DMS 273 treated with DMSO at 0.1 percent for 48 hours (cell line): ENCODE data around the gene ZMPSTE24.
"Not testable (repeated sequence)": the region's sequence is repeated elsewhere in the genome, so short reads cannot be mapped to it uniquely, and the experiment has no call there.

Experiments used
- DNase-seq: peaks from one replicate; lab custom pipeline; 2025; lab: John Stamatoyannopoulos, UW

The ZMPSTE24 gene

GRCh38 chr1:40257688-40258444 is at the start of gene ZMPSTE24:
ZMPSTE24 (plus strand) TSS chr1:40258236; CDS start chr1:40258272, 36 bp downstream.
- peak; percentile 100 for DNase-seq

- no peak for DNase-seq
These were observed 47.4 kb upstream of the ZMPSTE24 start for GRCh38 chr1:40210511-40211204.

GRCh38 chr1:40218333-40218732 is 39.7 kb upstream of the ZMPSTE24 start:
- DNase-seq = no peak

GRCh38 chr1:40221471-40221905 is 36.5 kb upstream of the ZMPSTE24 start:
- not testable (repeated sequence) for DNase-seq

- no peak for DNase-seq
These were observed 35.9 kb upstream of the ZMPSTE24 start for GRCh38 chr1:40221977-40222772.

GRCh38 chr1:40224040-40224439 is 34.0 kb upstream of the ZMPSTE24 start:
- no peak for DNase-seq

GRCh38 chr1:40226192-40226591 is 31.8 kb upstream of the ZMPSTE24 start:
- no peak for DNase-seq

GRCh38 chr1:40232444-40232843 is 25.6 kb upstream of the ZMPSTE24 start:
- DNase-seq = no peak

GRCh38 chr1:40239626-40240025 is 18.4 kb upstream of the ZMPSTE24 start:
- DNase-seq = no peak

- DNase-seq = no peak
These were observed 17.6 kb upstream of the ZMPSTE24 start for GRCh38 chr1:40240390-40240789.

GRCh38 chr1:40241362-40241761 is 16.7 kb upstream of the ZMPSTE24 start:
- DNase-seq = no peak

GRCh38 chr1:40243351-40243750 is 14.7 kb upstream of the ZMPSTE24 start:
- DNase-seq = no peak

- no peak for DNase-seq
These were observed 13.8 kb upstream of the ZMPSTE24 start for GRCh38 chr1:40244138-40244744.

- no peak for DNase-seq
These were observed 12.3 kb upstream of the ZMPSTE24 start for GRCh38 chr1:40245686-40246085.

GRCh38 chr1:40247655-40248054 is 10.4 kb upstream of the ZMPSTE24 start, which contains the start of gene TMCO2:
TMCO2 (plus strand) TSS chr1:40247937; CDS start chr1:40247994, 57 bp downstream.
- DNase-seq = no peak

- no peak for DNase-seq
These were observed 9.6 kb upstream of the ZMPSTE24 start for GRCh38 chr1:40248412-40248811.

- no peak for DNase-seq
These were observed 6.6 kb upstream of the ZMPSTE24 start for GRCh38 chr1:40251456-40251855.

GRCh38 chr1:40252601-40253000 is 5.4 kb upstream of the ZMPSTE24 start:
- no peak for DNase-seq

GRCh38 chr1:40255231-40255630 is 2.8 kb upstream of the ZMPSTE24 start:
- no peak for DNase-seq

GRCh38 chr1:40256401-40257084 is 1.5 kb upstream of the ZMPSTE24 start:
- DNase-seq = no peak

- no peak for DNase-seq
These were observed 736 bp upstream of the ZMPSTE24 start for GRCh38 chr1:40257313-40257687.

- no peak for DNase-seq
These were observed 371 bp downstream of the ZMPSTE24 start for GRCh38 chr1:40258445-40258769.
